ENCODE results near the gene PPP2R5A. TPM values are rescaled to one million over a fixed set of nuclear protein-coding genes. Genes with fewer than 3 reads are reported as not detected.

Gene PPP2R5A
- total and polyA plus RNA-seq, 2 of the 8 experiments (the other 6 are each of a cell fraction or from before 2014, with no cell fraction given): 14.6 to 36.3 TPM

DNA sequence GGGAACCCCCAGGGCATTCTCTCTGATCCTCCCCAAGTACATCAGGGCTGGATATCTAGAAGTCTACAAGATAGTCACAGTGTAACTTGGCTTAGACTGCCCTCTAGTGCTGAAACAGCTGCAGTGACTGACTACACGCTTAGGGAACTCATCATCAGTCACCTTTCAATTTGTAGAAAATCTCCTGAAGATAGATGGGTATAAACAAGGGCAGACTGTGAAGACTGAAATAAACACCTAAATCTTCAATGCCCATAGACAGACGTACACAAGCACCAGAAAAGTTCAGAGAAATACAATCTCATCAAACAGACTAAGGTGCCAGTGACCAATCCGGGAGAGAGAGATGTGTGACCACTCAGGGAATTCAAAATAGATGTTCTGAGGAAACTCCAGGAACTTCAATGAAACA is 82.9 kb downstream of the PPP2R5A start:
- Histone ChIP-seq H2BK12ac (ENCODE audit: low read depth, low read length) (no peak overlapping the region), H3K79me1 (ENCODE audit: low read depth, low read length) (no peaks in the 10 kb centered on the region), H3K4me3 (ENCODE audit: extremely low read depth in 1 of 4, insufficient read depth in 2 of 4, low read depth in 3 of 4, low read length in 4 of 4) (no peak overlapping the region), H3K9ac (replicated peaks in 1 of 4; ENCODE audit: extremely low read depth in 1 of 4, low read depth in 3 of 4, low read length in 3 of 4) (no peak overlapping the region), H3K4me2 (ENCODE audit: insufficient read depth in 1 of 2, low read depth in 2 of 2, low read length in 2 of 2) (no peak overlapping the region), H3K4me1 (replicated peaks in 1 of 4; ENCODE audit: control insufficient read depth in 3 of 4, insufficient read depth in 4 of 4, low read length in 3 of 4) (no peaks in the 10 kb centered on the region), H3K4ac (replicated peaks; ENCODE audit: insufficient read length, low read depth, low read length) (no peak overlapping the region), H3K18ac (ENCODE audit: extremely low read depth, low read length) (no peak overlapping the region), H4K91ac (replicated peaks; ENCODE audit: insufficient read length, low read length) (no peak overlapping the region), H4K5ac (ENCODE audit: insufficient read length, low read depth, low read length) (no peak overlapping the region), H2BK20ac (ENCODE audit: low read length) (no peak overlapping the region), H3K56ac (replicated peaks; ENCODE audit: insufficient read length, low read depth, low read length) (no peak overlapping the region), H3K23me2 (ENCODE audit: low read depth, low read length) (no peaks in the 10 kb centered on the region), H2AFZ (ENCODE audit: low read length) (no peak overlapping the region), H3K27me3 (replicated peaks in 1 of 4; ENCODE audit: control insufficient read depth in 3 of 4, extremely low read depth in 1 of 4, insufficient read depth in 3 of 4, low read length in 3 of 4) (no peaks in the 10 kb centered on the region), H4K20me1 (replicated peaks in 1 of 2; ENCODE audit: control insufficient read depth in 1 of 2, insufficient read depth in 2 of 2, low read length in 2 of 2) (peaks cover 3 to 5% of the 10 kb centered on the region in 2 experiments), H3K79me2 (ENCODE audit: control insufficient read depth in 1 of 2, insufficient read depth in 2 of 2, low read length in 2 of 2) (no peaks in the 10 kb centered on the region), H4K8ac (ENCODE audit: extremely low read depth, insufficient read depth, low read length) (no peak overlapping the region), H2AK5ac (ENCODE audit: low read depth, low read length) (no peak overlapping the region), H3K27ac (ENCODE audit: low read depth, low read length) (no peak overlapping the region), H3K23ac (ENCODE audit: insufficient read length) (no peak overlapping the region), H2BK15ac (ENCODE audit: low read length) (no peak overlapping the region), H2BK5ac (ENCODE audit: low read depth, low read length) (no peak overlapping the region; the same call in 1 of the 2 replicates), H3K9me3 (ENCODE audit: insufficient read depth in 2 of 2, low read depth in 1 of 2, low read length in 1 of 2) (no peaks in the 10 kb centered on the region), H3K14ac (ENCODE audit: insufficient read length) (no peak overlapping the region), H2BK120ac (replicated peaks; ENCODE audit: low read depth, low read length) (no peak overlapping the region), H3K36me3 (ENCODE audit: control insufficient read depth in 2 of 4, insufficient read depth in 4 of 4, low read length in 3 of 4) (peaks cover 0 to 10% (median 6%) of the 10 kb centered on the region in 4 experiments; a peak in 5 of 8 replicates)
- FAIRE-seq: peak; percentile 78
- WGBS, 2 experiments (ENCODE audit: extremely low coverage in 1 of 2, insufficient coverage in 1 of 2, insufficient read length in 1 of 2, insufficient replicate concordance in 2 of 2, low coverage in 1 of 2, low lambda C conversion rate in 2 of 2, missing lambda C conversion rate in 1 of 2): 49% methylated on average over 3 of the region's 3 CpGs; no CpG with 5 or more reads in 1 of the 2 experiments
- CTCF ChIA-PET (ENCODE audit: partially characterized antibody): interaction anchor here (0.6 to 7.5 kb wide), 30 partner anchors 9 to 512 kb away, joined by 3 to 95 read pairs (median 4); no protein-coding TSS in a partner anchor
- DNase-seq (ENCODE audit: low read depth in 1 of 2, low spot score in 2 of 2): peak; percentile 21 to 58
- POLR2A ChIA-PET (ENCODE audit: partially characterized antibody): interaction anchor here (1.0 to 1.3 kb wide), 3 partner anchors 8 to 57 kb away, joined by 3 read pairs; no protein-coding TSS in a partner anchor
- TF ChIP-seq TBP (IDR thresholded peaks at IDR 0.05; ENCODE audit: low read depth, low read length) (no peak), CREB1 (IDR thresholded peaks at IDR 0.05) (0 out of 2 replicates have a peak, but pooled peaks have one; percentile 18), TAF1 (IDR thresholded peaks at IDR 0.05; ENCODE audit: low read depth, low read length) (no peak), MAFK (IDR thresholded peaks at IDR 0.05; ENCODE audit: low read depth, low read length) (no peak), SAP30 (IDR thresholded peaks at IDR 0.05; ENCODE audit: insufficient read depth, insufficient replicate concordance, low read length) (no peak), POLR2A (IDR thresholded peaks at IDR 0.05; ENCODE audit: control extremely low read depth in 1 of 2, low read depth in 2 of 2, low read length in 2 of 2) (no peak), CTBP2 (IDR thresholded peaks at IDR 0.05; ENCODE audit: borderline replicate concordance, insufficient read depth, insufficient read length, low read length) (no peak), ZNF274 (IDR thresholded peaks at IDR 0.05; ENCODE audit: borderline replicate concordance, extremely low read depth, low read length) (no peak), CHD1 (IDR thresholded peaks at IDR 0.05; ENCODE audit: low read depth, low read length) (no peak), FOSL1 (IDR thresholded peaks at IDR 0.05; ENCODE audit: insufficient read depth, low read depth, low read length) (no peak)
- TF ChIP-seq, protein P1, sequence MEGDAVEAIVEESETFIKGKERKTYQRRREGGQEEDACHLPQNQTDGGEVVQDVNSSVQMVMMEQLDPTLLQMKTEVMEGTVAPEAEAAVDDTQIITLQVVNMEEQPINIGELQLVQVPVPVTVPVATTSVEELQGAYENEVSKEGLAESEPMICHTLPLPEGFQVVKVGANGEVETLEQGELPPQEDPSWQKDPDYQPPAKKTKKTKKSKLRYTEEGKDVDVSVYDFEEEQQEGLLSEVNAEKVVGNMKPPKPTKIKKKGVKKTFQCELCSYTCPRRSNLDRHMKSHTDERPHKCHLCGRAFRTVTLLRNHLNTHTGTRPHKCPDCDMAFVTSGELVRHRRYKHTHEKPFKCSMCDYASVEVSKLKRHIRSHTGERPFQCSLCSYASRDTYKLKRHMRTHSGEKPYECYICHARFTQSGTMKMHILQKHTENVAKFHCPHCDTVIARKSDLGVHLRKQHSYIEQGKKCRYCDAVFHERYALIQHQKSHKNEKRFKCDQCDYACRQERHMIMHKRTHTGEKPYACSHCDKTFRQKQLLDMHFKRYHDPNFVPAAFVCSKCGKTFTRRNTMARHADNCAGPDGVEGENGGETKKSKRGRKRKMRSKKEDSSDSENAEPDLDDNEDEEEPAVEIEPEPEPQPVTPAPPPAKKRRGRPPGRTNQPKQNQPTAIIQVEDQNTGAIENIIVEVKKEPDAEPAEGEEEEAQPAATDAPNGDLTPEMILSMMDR (IDR thresholded peaks at IDR 0.05; ENCODE audit: control extremely low read depth in 1 of 3, insufficient read depth in 1 of 3, low read depth in 1 of 3, low read length in 3 of 3): peak in 2 of 3 experiments; percentile 68 to 91; a peak in 3 of 4 replicates
